ENCODE data around the gene EEF1B2.

DNA sequence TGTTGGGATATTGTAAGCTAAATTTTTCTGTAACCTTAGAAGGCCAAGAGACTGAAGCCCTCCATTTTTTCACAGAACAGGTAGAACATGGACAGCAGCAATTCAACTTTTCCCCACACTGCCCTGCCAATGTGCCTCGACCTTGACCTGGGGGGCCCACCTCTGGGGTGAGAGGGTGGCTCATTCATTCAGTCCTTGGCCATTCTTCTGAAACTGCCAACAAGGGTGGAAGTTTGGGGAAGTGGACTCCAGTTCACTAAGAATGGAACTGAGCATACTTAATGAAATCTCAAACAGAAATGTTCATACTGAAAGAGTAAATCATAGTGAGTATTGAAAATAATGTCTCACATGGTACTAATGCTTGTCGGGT, 1.1 kb downstream of the EEF1B2 start:
- TF ChIP-seq POLR2AphosphoS5 (IDR thresholded peaks at IDR 0.05; ENCODE audit: low read depth, low read length) = no peak
- TF ChIP-seq, protein P1, sequence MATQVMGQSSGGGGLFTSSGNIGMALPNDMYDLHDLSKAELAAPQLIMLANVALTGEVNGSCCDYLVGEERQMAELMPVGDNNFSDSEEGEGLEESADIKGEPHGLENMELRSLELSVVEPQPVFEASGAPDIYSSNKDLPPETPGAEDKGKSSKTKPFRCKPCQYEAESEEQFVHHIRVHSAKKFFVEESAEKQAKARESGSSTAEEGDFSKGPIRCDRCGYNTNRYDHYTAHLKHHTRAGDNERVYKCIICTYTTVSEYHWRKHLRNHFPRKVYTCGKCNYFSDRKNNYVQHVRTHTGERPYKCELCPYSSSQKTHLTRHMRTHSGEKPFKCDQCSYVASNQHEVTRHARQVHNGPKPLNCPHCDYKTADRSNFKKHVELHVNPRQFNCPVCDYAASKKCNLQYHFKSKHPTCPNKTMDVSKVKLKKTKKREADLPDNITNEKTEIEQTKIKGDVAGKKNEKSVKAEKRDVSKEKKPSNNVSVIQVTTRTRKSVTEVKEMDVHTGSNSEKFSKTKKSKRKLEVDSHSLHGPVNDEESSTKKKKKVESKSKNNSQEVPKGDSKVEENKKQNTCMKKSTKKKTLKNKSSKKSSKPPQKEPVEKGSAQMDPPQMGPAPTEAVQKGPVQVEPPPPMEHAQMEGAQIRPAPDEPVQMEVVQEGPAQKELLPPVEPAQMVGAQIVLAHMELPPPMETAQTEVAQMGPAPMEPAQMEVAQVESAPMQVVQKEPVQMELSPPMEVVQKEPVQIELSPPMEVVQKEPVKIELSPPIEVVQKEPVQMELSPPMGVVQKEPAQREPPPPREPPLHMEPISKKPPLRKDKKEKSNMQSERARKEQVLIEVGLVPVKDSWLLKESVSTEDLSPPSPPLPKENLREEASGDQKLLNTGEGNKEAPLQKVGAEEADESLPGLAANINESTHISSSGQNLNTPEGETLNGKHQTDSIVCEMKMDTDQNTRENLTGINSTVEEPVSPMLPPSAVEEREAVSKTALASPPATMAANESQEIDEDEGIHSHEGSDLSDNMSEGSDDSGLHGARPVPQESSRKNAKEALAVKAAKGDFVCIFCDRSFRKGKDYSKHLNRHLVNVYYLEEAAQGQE (IDR thresholded peaks at IDR 0.05; ENCODE audit: insufficient read depth in 1 of 2, low read depth in 2 of 2, low read length in 2 of 2) = no peak
- no peak for TF ChIP-seq TAF1 (IDR thresholded peaks at IDR 0.05; ENCODE audit: borderline replicate concordance, insufficient read depth, low read length)
- no peak for TF ChIP-seq SIN3A (IDR thresholded peaks at IDR 0.05; ENCODE audit: borderline replicate concordance, insufficient read depth, low read length)
